K562 (cell line): ENCODE data around the gene UBTFL1. TPM values are rescaled to one million over a fixed set of nuclear protein-coding genes. Genes with fewer than 3 reads are reported as not detected.
A peak's percentile ranks its signal among the peaks of the same experiment; 100 is the strongest.
"Not testable (repeated sequence)": the region's sequence is repeated elsewhere in the genome, so short reads cannot be mapped to it uniquely, and the experiment has no call there.

Source experiments
- ATAC-seq: fragments of 200-7000 bp; cut with Tn5 transposase; 3 replicates; pipeline ENCODE4 v1.9.1; 2020; ENCODE audit warnings: moderate library complexity
- BruUV-seq: library from RNA; stranded (reverse); fragments of 400-500 nt; replicated peaks from 2 replicates; lab custom pipeline; 2021; lab: Mats Ljungman, UMichigan
- CTCF ChIA-PET: fragments of 300-600 bp; formaldehyde crosslinking; extraction: SDS; loops from one replicate; lab custom pipeline; 2021; ENCODE audit warnings: low intra/inter-chr PET ratio; lab: Yijun Ruan, JAX
- POLR2A ChIA-PET: fragments of 300-600, 350-650 bp; sonication (Branson Sonifier 250); formaldehyde crosslinking; extraction: SDS; loops from one replicate; lab custom pipeline; 2021; ENCODE audit warnings: antibody characterized with exemption, inconsistent platforms; lab: Yijun Ruan, JAX
- DNase-seq, 4 experiments: peaks; one replicate each; pipeline versions ENCODE4 v3.0.0 to v3.0.0-alpha.2; 2011 to 2018; ENCODE audit warnings: low spot score in 3 of 4, mixed read lengths in 3 of 4; ENCODE audit errors: extremely low read depth in 1 of 4
- FAIRE-seq: peaks from 2 replicates; lab custom pipeline; 2011; peaks lifted over from hg19 to GRCh38; lab: Jason Lieb, UNC
- H2AFZ ChIP-seq: 2 replicates; pipeline ENCODE4 v1.6.0; 2011; ENCODE audit warnings: low read depth, low read length, control low read depth, inconsistent platforms
- H3K27ac ChIP-seq: fragments of 200-600 bp; 3 replicates; pipeline ENCODE4 v1.8.0; 2011; ENCODE audit warnings: low read depth, mild to moderate bottlenecking, control low read depth, inconsistent platforms, low read length, moderate library complexity, mixed read lengths; ENCODE audit errors: extremely low read depth
- H3K27me3 ChIP-seq, 2 experiments: fragments of 300-600 bp in 1 of 2; 2 replicates in 1 of 2; 3 replicates in 1 of 2; pipeline versions ENCODE4 v1.6.0 to v1.8.0; 2011; ENCODE audit warnings: inconsistent platforms in 2 of 2, low read length in 2 of 2, mild to moderate bottlenecking in 1 of 2, mixed read lengths in 1 of 2, moderate library complexity in 1 of 2; ENCODE audit not compliant: control insufficient read depth in 2 of 2, insufficient read depth in 2 of 2
- H3K36me3 ChIP-seq: fragments of 300-600 bp; 3 replicates; pipeline ENCODE4 v1.8.0; 2011; ENCODE audit warnings: mild to moderate bottlenecking, low read length, inconsistent platforms; ENCODE audit not compliant: control insufficient read depth, insufficient read depth
- H3K4me1 ChIP-seq, 2 experiments: fragments of 200-600 bp in 1 of 2; replicated peaks in 1 of 2; 2 replicates in 1 of 2; 3 replicates in 1 of 2; pipeline versions ENCODE4 v1.5.1 to v1.8.0; 2011; ENCODE audit warnings: inconsistent platforms in 2 of 2, low read length in 2 of 2, mild to moderate bottlenecking in 1 of 2, mixed read lengths in 1 of 2, moderate library complexity in 1 of 2; ENCODE audit not compliant: control insufficient read depth in 2 of 2, insufficient read depth in 2 of 2
- H3K4me2 ChIP-seq: 2 replicates; pipeline ENCODE4 v1.6.1; 2011; ENCODE audit warnings: low read length, control low read depth, inconsistent platforms, mixed read lengths; ENCODE audit not compliant: insufficient read depth
- H3K4me3 ChIP-seq: fragments of 200-600 bp; sonication (generic), shearing (Covaris generic); 2 replicates; pipeline ENCODE4 v1.5.1; 2016; ENCODE audit warnings: control low read depth, inconsistent platforms
- H3K79me2 ChIP-seq: fragments of 200-600 bp; 3 replicates; pipeline ENCODE4 v1.8.0; 2011; ENCODE audit warnings: low read length, inconsistent platforms; ENCODE audit not compliant: control insufficient read depth, insufficient read depth
- H3K9ac ChIP-seq, 2 experiments: 2 replicates each; pipeline versions ENCODE4 v1.6.0 to v1.6.1; 2011; ENCODE audit warnings: low read depth in 2 of 2, low read length in 2 of 2, control low read depth in 1 of 2, inconsistent platforms in 1 of 2, mild to moderate bottlenecking in 1 of 2, mixed read lengths in 1 of 2; ENCODE audit not compliant: insufficient read depth in 1 of 2
- H3K9me1 ChIP-seq: one replicate; pipeline ENCODE4 v1.6.0; 2011; ENCODE audit warnings: inconsistent platforms, mild to moderate bottlenecking, low read length, moderate library complexity; ENCODE audit not compliant: control insufficient read depth, insufficient read depth
- H3K9me3 ChIP-seq: replicated peaks from 2 replicates; pipeline ENCODE4 v1.5.1; 2011; ENCODE audit warnings: low read depth, low read length, inconsistent platforms; ENCODE audit not compliant: control insufficient read depth, insufficient read depth
- H4K20me1 ChIP-seq: replicated peaks from 2 replicates; pipeline ENCODE4 v1.6.1; 2011; ENCODE audit warnings: low read length, inconsistent platforms, mixed read lengths; ENCODE audit not compliant: control insufficient read depth, insufficient read depth
- RAD21 ChIP-seq, 2 experiments: fragments of 250-450 bp in 1 of 2; fragments of 450-650 bp in 1 of 2; sonication (Bioruptor Pico) in 1 of 2; formaldehyde crosslinking in 1 of 2; IDR thresholded peaks in 1 of 2; conservative IDR thresholded peaks in 1 of 2; 2 replicates each; pipeline versions ENCODE4 v1.4.0 to v1.8.0; 2020 to 2022; ENCODE audit warnings: mild to moderate bottlenecking in 2 of 2, moderate library complexity in 1 of 2
- WGBS: fragments of 100-300 bp; shearing (Covaris generic); methylation state at CpG from one replicate; pipeline ENCODE4 v1.1.6; 2016; ENCODE audit warnings: low coverage, mixed read lengths; ENCODE audit not compliant: insufficient coverage; ENCODE audit errors: missing lambda C conversion rate; 5-methylcytosine and 5-hydroxymethylcytosine counted together
- in situ Hi-C: fragments of 300-500 bp; cut with MboI; formaldehyde crosslinking; loops from 4 replicates; pipeline ENCODE4 v1.15.0; 2018; ENCODE audit warnings: inconsistent platforms, mixed read lengths
- intact Hi-C: fragments of 100-400 bp; cut with micrococcal nuclease; formaldehyde crosslinking; loops from 2 replicates; pipeline ENCODE4 v1.14.2; 2022
- polyA plus RNA-seq, 8 experiments: library from polyadenylated mRNA; depleted of rRNA in 4 of 8; stranded (reverse) in 5 of 8; unstranded in 3 of 8; fragments of >200 nt; fragmentation: Nextera tagmentation in 2 of 8; fragmentation: Illumina TruSeq in 1 of 8; extraction: Ambion mirVana in 2 of 8; extraction: Trizol in 1 of 8; gene quantifications; 2 replicates each; pipeline versions ENCODE4 v1.2.1 to v1.2.3, GENCODE V29; 2011 to 2014; ENCODE audit warnings: inconsistent platforms in 1 of 8, missing spikeins in 1 of 8
- total RNA-seq, 7 experiments: library from RNA; depleted of rRNA in 6 of 7; stranded (reverse); fragments of >200 nt in 6 of 7; fragmentation: Illumina TruSeq in 2 of 7; extraction: Trizol in 2 of 7; gene quantifications; 2 replicates each; pipeline versions ENCODE4 v1.2.1 to v1.2.3, GENCODE V29; 2011 to 2021; ENCODE audit warnings: low replicate concordance in 1 of 7
- TF ChIP-seq, protein P1 (sequence below), 3 experiments: IDR thresholded peaks in 2 of 3; conservative IDR thresholded peaks in 1 of 3; 2 replicates each; pipeline ENCODE4 v1.5.1; 2011 to 2012; ENCODE audit warnings: low read length in 3 of 3, mild to moderate bottlenecking in 3 of 3, control low read depth in 2 of 3, improper control_type of control experiment in 1 of 3, inconsistent platforms in 1 of 3, low read depth in 1 of 3, mixed read lengths in 1 of 3, moderate library complexity in 1 of 3; ENCODE audit not compliant: insufficient read depth in 2 of 3

The UBTFL1 gene
- total and polyA plus RNA-seq, 9 of the 15 experiments (the other 6 are each of a cell fraction or from before 2014, with no cell fraction given), result not detected

- H3K79me2 ChIP-seq, intact Hi-C loops, H3K27ac ChIP-seq, H3K9me1 ChIP-seq, H3K4me1 ChIP-seq, H2AFZ ChIP-seq, POLR2A ChIA-PET, H4K20me1 ChIP-seq, DNase-seq, H3K9ac ChIP-seq, in situ Hi-C loops, FAIRE-seq, H3K9me3 ChIP-seq, H3K4me2 ChIP-seq, BruUV-seq, CTCF ChIA-PET, H3K27me3 ChIP-seq, H3K36me3 ChIP-seq, H3K4me3 ChIP-seq: not testable (repeated sequence)
- 0% methylated on average over 1 of the region's 33 CpGs for WGBS
- peak in 1 of 2 experiments; percentile 15; a peak in 1 of 4 replicates for TF ChIP-seq RAD21 (CRISPR knock-in tag; conservative IDR thresholded peaks at IDR 0.05 in 1 of 2, IDR thresholded peaks at IDR 0.05 in 1 of 2)
- TF ChIP-seq, protein P1, sequence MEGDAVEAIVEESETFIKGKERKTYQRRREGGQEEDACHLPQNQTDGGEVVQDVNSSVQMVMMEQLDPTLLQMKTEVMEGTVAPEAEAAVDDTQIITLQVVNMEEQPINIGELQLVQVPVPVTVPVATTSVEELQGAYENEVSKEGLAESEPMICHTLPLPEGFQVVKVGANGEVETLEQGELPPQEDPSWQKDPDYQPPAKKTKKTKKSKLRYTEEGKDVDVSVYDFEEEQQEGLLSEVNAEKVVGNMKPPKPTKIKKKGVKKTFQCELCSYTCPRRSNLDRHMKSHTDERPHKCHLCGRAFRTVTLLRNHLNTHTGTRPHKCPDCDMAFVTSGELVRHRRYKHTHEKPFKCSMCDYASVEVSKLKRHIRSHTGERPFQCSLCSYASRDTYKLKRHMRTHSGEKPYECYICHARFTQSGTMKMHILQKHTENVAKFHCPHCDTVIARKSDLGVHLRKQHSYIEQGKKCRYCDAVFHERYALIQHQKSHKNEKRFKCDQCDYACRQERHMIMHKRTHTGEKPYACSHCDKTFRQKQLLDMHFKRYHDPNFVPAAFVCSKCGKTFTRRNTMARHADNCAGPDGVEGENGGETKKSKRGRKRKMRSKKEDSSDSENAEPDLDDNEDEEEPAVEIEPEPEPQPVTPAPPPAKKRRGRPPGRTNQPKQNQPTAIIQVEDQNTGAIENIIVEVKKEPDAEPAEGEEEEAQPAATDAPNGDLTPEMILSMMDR (IDR thresholded peaks at IDR 0.05 in 2 of 3, conservative IDR thresholded peaks at IDR 0.05 in 1 of 3; ENCODE audit: insufficient read depth in 2 of 3, low read depth in 1 of 3, low read length in 3 of 3), result peak in 1 of 3 experiments; percentile 32; a peak in 2 of 6 replicates
- peak; percentile 81 for ATAC-seq
Observed at GRCh38 chr11:90052311-90052710, 33.4 kb upstream of the UBTFL1 start.

GRCh38 chr11:90053545-90053944 is 32.2 kb upstream of the UBTFL1 start:
- 16% methylated on average over 4 of the region's 28 CpGs for WGBS
- FAIRE-seq, H2AFZ ChIP-seq, H3K9me1 ChIP-seq, H3K4me3 ChIP-seq, H3K27me3 ChIP-seq, in situ Hi-C loops, H4K20me1 ChIP-seq, H3K79me2 ChIP-seq, CTCF ChIA-PET, BruUV-seq, H3K9me3 ChIP-seq, DNase-seq, H3K9ac ChIP-seq, H3K4me1 ChIP-seq, H3K36me3 ChIP-seq, H3K4me2 ChIP-seq, H3K27ac ChIP-seq, intact Hi-C loops, POLR2A ChIA-PET: not testable (repeated sequence)
- ATAC-seq, result peak; percentile 65

GRCh38 chr11:90088731-90089130 is 3.0 kb downstream of the UBTFL1 start:
- H3K9ac ChIP-seq, H3K9me3 ChIP-seq, intact Hi-C loops, ATAC-seq, CTCF ChIA-PET, H3K27me3 ChIP-seq, H2AFZ ChIP-seq, H4K20me1 ChIP-seq, POLR2A ChIA-PET, H3K9me1 ChIP-seq, DNase-seq, FAIRE-seq, H3K27ac ChIP-seq, H3K4me2 ChIP-seq, BruUV-seq, H3K36me3 ChIP-seq, H3K4me3 ChIP-seq, H3K4me1 ChIP-seq, H3K79me2 ChIP-seq: not testable (repeated sequence)
- in situ Hi-C loops, result loop anchor here (10.0 kb wide), 1 partner anchor 334 kb away; no protein-coding TSS in a partner anchor
- no CpG with 5 or more reads among the region's 2 CpGs for WGBS
